Measurements from ENCODE around the gene YPEL4.

DNA sequence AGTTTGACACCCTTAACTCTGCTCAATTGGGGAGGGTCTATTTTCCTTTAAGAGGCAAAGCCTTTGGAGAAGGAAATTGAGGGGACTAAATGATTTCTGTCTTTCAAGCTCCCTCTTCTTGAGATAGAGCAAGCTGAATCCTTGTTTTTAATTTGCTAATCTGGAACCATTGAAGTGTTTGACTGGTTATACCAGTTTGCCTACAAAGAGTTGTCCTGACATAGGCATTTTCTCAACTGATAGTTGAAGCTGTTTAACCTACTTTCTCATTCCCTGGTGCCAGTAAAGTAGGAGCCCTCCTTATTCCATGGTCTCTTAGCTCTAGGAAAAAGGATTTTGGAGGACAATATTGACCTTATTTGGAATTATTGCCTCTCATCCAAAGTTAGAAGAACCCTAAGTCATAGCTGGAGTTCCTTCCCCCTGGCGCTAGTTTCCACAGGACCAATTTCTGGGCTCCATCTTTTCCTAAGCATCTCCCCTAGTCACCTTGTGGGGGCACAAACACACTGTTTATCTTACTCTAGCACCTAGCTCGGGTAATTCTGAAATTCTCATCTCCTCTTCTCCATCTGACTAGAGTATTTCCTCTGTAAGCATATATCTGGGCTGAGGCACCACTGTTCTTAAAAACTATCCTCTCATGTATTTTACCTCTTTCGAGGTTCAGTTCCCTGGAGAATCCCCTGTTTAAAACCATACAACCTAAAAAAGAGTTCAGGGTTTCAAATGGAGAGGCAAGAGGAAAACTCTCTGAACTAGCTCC, 25.6 kb upstream of the YPEL4 start:
- TF ChIP-seq, protein P1, sequence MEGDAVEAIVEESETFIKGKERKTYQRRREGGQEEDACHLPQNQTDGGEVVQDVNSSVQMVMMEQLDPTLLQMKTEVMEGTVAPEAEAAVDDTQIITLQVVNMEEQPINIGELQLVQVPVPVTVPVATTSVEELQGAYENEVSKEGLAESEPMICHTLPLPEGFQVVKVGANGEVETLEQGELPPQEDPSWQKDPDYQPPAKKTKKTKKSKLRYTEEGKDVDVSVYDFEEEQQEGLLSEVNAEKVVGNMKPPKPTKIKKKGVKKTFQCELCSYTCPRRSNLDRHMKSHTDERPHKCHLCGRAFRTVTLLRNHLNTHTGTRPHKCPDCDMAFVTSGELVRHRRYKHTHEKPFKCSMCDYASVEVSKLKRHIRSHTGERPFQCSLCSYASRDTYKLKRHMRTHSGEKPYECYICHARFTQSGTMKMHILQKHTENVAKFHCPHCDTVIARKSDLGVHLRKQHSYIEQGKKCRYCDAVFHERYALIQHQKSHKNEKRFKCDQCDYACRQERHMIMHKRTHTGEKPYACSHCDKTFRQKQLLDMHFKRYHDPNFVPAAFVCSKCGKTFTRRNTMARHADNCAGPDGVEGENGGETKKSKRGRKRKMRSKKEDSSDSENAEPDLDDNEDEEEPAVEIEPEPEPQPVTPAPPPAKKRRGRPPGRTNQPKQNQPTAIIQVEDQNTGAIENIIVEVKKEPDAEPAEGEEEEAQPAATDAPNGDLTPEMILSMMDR (IDR thresholded peaks at IDR 0.05 in 2 of 3, conservative IDR thresholded peaks at IDR 0.05 in 1 of 3; ENCODE audit: borderline replicate concordance in 1 of 3, insufficient read depth in 1 of 3, low read depth in 2 of 3, low read length in 2 of 3): no peak
- TF ChIP-seq SRF (IDR thresholded peaks at IDR 0.05; ENCODE audit: low read depth) (no peak), POLR2A (IDR thresholded peaks at IDR 0.05; ENCODE audit: borderline replicate concordance, extremely low read depth, insufficient read depth, insufficient read length) (no peak), JUND (IDR thresholded peaks at IDR 0.05) (no peak), RAD21 (IDR thresholded peaks at IDR 0.05; ENCODE audit: low read depth) (no peak), POLR2AphosphoS5 (IDR thresholded peaks at IDR 0.05; ENCODE audit: low read depth, low read length) (no peak), EGR1 (IDR thresholded peaks at IDR 0.05; ENCODE audit: low read depth) (no peak), YY1 (IDR thresholded peaks at IDR 0.05; ENCODE audit: extremely low read depth, insufficient replicate concordance, low read depth, low read length) (no peak), ZFX (IDR thresholded peaks at IDR 0.05) (no peak), EZH2 (IDR thresholded peaks at IDR 0.05) (no peak), ZNF274 (IDR thresholded peaks at IDR 0.05; ENCODE audit: low read depth, low read length) (no peak)
- TF ChIP-seq, protein P2, sequence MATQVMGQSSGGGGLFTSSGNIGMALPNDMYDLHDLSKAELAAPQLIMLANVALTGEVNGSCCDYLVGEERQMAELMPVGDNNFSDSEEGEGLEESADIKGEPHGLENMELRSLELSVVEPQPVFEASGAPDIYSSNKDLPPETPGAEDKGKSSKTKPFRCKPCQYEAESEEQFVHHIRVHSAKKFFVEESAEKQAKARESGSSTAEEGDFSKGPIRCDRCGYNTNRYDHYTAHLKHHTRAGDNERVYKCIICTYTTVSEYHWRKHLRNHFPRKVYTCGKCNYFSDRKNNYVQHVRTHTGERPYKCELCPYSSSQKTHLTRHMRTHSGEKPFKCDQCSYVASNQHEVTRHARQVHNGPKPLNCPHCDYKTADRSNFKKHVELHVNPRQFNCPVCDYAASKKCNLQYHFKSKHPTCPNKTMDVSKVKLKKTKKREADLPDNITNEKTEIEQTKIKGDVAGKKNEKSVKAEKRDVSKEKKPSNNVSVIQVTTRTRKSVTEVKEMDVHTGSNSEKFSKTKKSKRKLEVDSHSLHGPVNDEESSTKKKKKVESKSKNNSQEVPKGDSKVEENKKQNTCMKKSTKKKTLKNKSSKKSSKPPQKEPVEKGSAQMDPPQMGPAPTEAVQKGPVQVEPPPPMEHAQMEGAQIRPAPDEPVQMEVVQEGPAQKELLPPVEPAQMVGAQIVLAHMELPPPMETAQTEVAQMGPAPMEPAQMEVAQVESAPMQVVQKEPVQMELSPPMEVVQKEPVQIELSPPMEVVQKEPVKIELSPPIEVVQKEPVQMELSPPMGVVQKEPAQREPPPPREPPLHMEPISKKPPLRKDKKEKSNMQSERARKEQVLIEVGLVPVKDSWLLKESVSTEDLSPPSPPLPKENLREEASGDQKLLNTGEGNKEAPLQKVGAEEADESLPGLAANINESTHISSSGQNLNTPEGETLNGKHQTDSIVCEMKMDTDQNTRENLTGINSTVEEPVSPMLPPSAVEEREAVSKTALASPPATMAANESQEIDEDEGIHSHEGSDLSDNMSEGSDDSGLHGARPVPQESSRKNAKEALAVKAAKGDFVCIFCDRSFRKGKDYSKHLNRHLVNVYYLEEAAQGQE (IDR thresholded peaks at IDR 0.05; ENCODE audit: low read depth): no peak

Measured in HCT116 (cell line).